Activated CD8-positive, alpha-beta memory T cell treated with anti-CD3 and anti-CD28 coated beads, Interleukin-2, amount 50 U/mL, for 1 hour (primary cell): Measurements from ENCODE around the gene MCM6.
"Not testable (repeated sequence)": the region's sequence is repeated elsewhere in the genome, so short reads cannot be mapped to it uniquely, and the experiment has no call there.

ENCODE experiments used
- DNase-seq: peaks from one replicate; pipeline ENCODE4 v3.0.0-alpha.2; 2020; ENCODE audit errors: extremely low read depth

MCM6 gene

DNA sequence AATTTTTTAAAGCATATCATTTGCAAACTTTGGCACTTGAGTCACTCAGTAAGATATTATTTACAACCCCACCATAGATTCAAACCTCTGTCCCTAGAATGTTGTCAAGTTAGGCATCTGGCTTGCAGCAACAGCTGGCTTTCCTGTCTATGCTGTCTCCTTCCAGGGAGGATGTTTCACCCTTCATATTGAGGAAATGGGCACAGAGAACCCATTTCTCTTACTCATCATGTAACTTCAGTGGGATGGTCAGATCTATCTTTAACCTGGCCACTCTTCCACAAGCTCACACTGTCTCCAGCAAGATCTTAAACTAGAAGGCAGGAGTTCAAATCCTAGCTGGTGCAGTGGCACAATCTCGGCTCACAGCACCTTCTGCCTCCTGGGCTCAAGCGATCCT is 55.1 kb downstream of the MCM6 start:
- DNase-seq, result no peak

DNA sequence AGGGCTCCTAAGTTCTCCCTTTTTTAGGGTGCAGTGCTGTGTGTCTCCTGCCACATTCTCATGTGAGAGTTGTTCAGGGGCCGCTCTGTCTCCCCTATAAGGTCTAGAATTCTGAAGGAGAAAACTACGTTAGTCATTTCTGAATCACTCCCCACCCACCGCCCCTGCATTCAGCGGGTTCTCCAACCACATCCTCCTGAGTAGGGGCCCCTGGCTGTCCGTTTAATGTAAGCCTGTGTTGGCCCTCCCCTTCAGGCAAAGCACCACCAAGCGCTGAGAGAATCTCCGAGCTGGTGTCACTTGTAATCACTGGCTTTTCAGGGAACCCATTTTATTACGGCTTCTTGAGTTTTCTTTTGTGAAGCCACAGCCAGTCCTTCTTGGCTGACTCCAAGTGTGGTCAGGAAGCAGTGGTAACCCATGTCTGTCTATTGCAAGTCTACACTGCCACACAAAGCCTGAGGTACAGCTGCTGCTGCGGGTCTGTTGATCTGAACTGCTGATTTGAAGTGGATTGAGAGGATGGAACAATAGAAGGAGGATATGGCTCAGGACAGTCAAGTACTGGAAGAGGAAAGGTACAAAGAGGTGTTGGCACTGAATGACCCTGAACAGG is 56.1 kb downstream of the MCM6 start:
- peak; percentile 29 for DNase-seq

DNA sequence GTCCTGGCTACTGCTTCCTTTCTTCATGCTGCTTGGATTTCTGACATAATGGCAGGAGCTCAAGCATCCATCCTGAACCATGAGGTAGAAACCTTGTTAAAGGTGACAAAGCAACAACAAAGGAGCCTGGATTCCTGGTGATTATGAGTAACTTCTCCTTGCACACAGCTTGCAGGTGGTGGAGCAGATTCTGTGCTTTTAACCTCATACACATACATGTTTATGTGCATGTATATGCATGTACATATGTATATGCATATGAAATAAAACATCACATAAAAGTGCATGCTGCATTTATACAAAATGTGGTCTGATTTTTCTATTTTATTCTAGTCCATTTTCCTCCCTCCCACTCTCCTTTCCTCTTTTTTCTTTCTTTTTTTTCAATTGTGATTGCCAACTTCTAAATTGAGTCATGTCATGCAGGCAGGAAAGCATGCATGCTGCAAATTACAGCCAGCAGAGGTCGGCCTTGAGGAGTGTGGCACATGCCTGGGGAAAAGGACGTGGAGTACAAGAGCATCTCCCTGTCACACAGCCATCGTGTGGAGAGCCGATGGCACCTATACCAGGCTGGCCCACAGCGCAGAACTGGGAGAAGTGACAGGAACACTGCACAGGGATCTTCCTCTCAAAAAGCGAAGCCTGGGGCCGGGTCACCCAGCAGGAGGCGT is 57.2 kb downstream of the MCM6 start:
- no peak for DNase-seq

DNA sequence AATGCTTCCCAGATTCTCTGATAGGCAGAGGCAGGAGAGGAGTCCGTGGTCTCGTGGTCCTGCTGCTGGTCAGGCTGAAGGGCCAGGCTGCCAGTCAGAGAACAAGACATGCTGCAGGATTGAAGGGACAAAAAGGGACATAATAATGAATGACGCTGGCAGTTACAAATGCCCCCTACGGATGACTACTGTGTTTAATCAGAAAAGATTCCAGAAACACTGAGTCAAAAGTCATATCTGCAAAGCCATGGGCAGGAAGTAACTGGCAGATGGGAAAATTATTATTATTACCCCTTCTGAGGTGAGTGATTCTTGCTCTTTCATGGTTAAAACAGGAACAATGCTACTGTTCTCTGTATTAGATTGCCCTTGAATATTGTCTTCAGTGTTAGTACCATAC is 58.3 kb downstream of the MCM6 start:
- no peak for DNase-seq

GRCh38 chr2:135817466-135817865 is 58.8 kb downstream of the MCM6 start:
- DNase-seq, result no peak

DNA sequence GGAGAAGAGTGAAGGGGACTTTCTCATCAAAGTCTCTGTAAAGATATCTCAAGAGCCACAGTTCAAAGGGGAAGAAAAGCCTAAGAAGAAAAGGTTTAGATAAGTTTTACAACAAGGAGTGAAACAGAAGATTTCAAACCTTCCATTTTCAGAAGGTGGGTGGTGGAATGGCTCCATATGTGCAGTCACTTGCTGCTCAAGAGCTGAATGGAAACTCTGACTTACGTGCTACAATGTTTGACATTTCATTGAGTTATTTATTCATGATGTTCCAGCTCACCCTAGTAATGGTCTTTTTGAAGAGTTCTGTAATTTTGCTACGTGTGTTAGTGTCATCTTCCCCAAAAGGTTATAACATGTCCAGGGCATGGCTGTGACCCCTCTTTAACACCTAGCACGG is 61.0 kb downstream of the MCM6 start:
- no peak for DNase-seq

DNA sequence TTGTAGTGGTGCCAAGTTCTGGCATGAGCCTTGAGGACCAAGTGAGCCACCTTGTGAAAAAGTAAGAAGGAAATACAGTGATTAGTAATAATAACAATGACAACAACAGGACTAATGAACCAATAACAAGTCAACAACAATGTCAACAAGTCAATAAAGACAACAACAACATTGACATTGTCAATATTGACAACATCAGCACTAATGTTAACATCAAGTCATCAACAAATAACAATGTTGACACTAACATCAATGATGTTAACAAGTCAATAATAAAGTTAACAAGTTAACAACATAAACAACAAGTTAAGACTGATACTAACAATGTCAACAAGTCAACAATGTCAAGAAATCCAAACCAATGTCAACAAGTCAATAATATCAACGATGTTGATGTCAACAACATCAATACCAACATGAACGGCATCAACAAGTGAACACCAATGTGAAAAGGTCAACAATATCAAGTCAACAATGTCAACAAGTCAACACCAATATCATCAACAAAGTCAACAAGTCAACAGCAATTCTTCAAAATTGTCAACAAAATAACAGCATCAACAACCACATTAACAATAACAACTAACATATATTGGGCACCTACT is 63.2 kb downstream of the MCM6 start:
- DNase-seq, result no peak

DNA sequence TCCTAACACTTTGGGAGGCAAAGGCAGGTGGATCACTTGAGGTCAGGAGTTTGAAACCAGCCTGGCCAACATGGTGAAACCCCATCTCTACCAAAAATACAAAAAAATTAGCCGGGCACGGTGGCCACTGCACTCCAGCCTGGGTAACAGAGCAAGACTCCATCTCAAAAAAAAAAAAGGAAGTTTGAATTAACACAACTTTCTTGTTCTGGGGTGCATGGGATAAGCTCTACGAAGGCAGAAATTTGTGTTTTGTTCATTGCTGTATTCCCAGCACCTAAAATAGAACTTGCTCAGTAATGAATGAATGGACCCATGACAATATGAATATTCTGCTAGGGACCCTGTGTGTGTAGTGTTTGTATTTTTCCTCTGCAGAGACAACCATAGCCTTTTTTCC is 68.4 kb downstream of the MCM6 start:
- DNase-seq, result not testable (repeated sequence)

- no peak for DNase-seq
Measured at GRCh38 chr2:135803278-135803677, 73.0 kb downstream of the MCM6 start.

DNA sequence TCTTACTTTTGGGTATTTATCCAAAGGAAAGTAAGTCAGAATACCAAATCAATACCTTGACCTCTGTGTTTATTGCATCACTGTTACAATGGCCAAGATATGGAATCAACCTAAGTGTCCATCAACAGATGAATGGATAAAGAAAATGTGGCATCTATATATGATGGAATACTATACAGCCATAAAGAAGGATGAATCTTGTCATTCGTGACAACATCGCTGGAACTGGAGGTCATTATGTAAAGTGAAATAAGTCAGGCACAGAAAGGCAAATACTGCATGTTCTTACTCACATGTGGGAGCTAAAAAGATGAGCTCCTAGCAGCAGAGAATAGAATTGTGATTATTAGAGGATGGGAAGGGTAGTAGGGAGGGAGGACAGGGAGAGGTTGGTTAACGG is 73.9 kb downstream of the MCM6 start:
- no peak for DNase-seq

DNA sequence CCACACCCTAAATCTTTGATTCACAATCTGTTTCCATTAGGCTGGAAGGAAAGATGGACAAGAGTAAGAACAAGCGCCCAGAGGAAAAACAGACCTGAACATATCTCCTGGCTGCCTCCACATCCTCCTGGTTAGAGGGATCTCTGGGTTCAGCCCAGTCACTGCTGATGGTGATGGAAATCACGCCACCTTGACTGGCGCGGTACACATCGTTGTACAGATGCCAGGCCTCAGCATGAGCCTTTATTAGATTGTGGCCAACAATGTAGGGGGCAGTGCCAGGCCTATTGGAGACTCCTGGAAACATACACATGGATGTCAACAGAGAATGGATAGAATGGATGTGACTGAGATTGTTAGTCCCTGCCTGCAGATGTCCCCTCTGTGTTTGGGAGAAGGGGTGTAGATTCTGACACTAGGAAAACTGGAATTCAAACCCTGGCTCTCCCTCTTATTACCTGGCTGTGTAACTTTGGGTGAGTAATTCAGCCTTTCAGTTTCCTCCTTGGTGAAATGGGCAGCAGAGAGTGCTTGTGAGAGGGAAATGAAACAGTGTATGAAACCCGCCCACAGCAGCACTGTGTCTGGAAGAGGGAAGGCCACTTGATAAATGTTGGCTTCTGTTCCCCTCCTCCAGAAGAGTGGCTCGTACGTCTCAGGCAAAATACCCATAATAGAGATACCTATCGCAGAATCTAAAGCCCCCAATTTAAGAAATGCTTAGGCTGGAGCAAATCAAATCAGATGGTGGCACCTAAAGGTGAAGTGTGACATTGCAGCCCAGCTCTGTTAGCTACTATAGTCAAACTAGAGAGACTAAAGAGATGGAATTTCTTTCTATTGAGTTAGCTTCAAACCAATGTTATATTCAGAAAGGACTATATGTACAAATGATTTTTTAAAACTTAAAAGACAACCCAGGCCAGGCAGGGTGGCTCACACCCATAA is 75.5 kb downstream of the MCM6 start:
- no peak for DNase-seq

GRCh38 chr2:135799738-135800137 is 76.5 kb downstream of the MCM6 start:
- DNase-seq, result no peak

DNA sequence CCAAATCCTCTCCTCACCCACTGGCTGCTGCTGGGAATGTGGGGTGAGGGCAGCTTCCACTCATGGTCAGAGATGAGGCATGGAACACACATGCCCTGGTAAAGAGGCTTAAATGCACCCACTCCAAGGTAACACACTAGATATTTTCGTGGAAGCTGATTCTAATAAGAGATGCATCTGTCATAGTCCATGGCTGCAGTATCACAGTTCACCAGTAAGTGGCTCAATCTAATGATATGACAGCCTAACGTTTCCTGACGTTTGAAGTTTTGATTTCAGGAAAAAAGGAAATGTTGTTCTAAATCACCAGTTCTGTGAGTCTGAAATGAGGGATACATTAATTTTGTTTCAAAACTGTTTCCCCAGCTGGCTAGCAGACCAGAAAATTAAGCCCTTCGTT is 77.5 kb downstream of the MCM6 start:
- DNase-seq, result no peak

GRCh38 chr2:135798275-135798705 is 78.0 kb downstream of the MCM6 start:
- no peak for DNase-seq

DNA sequence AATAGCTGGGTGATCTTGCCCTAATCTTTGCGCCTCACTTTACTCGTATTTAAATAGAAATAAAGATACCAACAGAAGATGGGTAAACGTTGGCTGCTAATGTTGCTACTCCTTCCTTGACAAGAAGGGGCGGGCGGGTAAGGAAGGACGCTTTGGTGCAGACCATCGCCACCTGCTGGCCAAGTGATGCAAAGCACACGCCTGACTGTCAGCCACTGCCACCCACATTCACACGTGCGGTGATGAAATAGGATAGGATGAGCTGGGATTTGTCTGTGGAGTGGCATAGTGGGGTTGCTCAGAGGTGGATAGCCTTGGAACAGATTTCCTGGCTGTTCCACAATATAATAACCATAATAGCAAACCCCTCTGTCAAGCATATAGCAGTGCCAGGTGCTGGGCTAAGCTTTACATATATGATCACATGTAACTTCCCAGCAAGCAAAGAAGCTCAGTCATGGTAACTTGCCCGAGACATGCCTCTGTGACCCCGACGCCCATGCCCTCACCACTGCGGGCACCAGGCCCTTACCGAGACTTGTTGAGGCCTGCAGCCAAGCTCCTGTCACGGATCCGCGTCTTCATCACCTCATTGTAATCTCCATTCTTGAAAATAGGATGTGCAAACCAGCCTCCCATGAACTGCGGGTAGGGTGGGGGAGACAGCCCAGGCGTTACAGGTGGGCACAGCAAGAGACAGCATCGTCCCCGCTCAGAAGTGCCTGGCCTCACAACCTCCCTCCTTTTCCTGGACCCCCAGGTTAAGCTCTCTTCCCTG is 78.6 kb downstream of the MCM6 start:
- DNase-seq, result peak; percentile 53

DNA sequence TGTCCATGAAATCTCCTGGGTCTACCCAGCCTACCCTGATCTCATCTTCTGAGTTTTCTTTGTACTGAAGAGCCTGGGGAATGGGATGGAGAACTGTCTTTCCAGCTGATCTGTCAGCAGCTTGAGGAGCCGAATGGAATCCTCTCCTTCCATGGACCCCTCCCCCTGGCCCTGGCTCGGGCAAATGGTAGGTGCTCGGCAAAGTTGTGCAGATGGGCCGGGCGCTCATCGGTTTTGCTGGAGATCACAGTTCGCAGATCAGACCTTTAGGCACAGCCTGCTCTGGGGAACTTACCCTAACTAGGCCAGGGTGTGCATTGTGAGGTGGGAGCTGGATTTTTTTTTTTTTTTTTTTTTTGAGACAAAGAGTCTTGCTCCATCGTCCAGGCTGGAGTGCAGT is 79.6 kb downstream of the MCM6 start:
- DNase-seq, result no peak

- DNase-seq, result not testable (repeated sequence)
Measured at GRCh38 chr2:135795641-135796040, 80.6 kb downstream of the MCM6 start.

- no peak for DNase-seq
Measured at GRCh38 chr2:135792401-135793150, 83.7 kb downstream of the MCM6 start.

- no peak for DNase-seq
Measured at GRCh38 chr2:135791418-135792190, 84.6 kb downstream of the MCM6 start.

DNA sequence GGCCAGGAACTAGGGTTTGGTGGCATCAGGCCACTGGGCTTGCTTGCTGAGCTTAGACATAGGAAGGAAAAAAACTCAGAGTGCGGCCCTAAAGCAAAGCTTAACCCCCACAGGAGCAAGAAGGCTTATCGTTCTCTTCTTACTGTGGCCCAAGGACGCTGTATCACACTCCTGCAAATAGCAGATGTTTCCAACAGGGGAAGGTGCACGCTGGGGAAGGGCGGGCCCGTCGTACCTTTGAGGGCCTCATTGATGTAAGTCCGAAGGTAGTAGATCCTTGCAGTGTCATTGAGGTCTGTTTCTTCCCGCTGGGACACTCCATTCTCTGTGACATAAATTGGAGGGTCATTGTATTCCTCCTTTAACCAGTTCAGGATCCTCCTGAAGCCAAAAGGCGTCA is 85.8 kb downstream of the MCM6 start:
- DNase-seq, result no peak
